Measurements from ENCODE around the gene PNMA8B.

Gene PNMA8B

GRCh38 chr19:46469541-46470185 is 26.0 kb downstream of the PNMA8B start:
- TF ChIP-seq USF1 (IDR thresholded peaks at IDR 0.05) (no peak), REST (IDR thresholded peaks at IDR 0.05; ENCODE audit: low read depth) (no peak), FOXM1 (IDR thresholded peaks at IDR 0.05; ENCODE audit: borderline replicate concordance, low read depth) (no peak), TCF12 (IDR thresholded peaks at IDR 0.05; ENCODE audit: low read depth) (no peak), EGR1 (IDR thresholded peaks at IDR 0.05) (no peak), TAF1 (IDR thresholded peaks at IDR 0.05; ENCODE audit: low read depth) (no peak), TEAD4 (IDR thresholded peaks at IDR 0.05) (no peak), CREB1 (IDR thresholded peaks at IDR 0.05; ENCODE audit: low read depth) (no peak), NFIC (IDR thresholded peaks at IDR 0.05) (no peak), EP300 (IDR thresholded peaks at IDR 0.05; ENCODE audit: borderline replicate concordance) (no peak), CEBPB (IDR thresholded peaks at IDR 0.05) (no peak), YY1 (IDR thresholded peaks at IDR 0.05; ENCODE audit: low read depth) (no peak), ZBTB7A (IDR thresholded peaks at IDR 0.05; ENCODE audit: low read depth) (no peak), RAD21 (IDR thresholded peaks at IDR 0.05; ENCODE audit: low read depth) (no peak), MAX (IDR thresholded peaks at IDR 0.05) (no peak)

- no peak for TF ChIP-seq EGR1 (IDR thresholded peaks at IDR 0.05)
- no peak for TF ChIP-seq RAD21 (IDR thresholded peaks at IDR 0.05; ENCODE audit: low read depth)
- TF ChIP-seq TEAD4 (IDR thresholded peaks at IDR 0.05): no peak
- TF ChIP-seq MAX (IDR thresholded peaks at IDR 0.05): no peak
- TF ChIP-seq CREB1 (IDR thresholded peaks at IDR 0.05; ENCODE audit: low read depth): no peak
- TF ChIP-seq FOXM1 (IDR thresholded peaks at IDR 0.05; ENCODE audit: borderline replicate concordance, low read depth): no peak
- no peak for TF ChIP-seq NFIC (IDR thresholded peaks at IDR 0.05)
- no peak for TF ChIP-seq ZBTB7A (IDR thresholded peaks at IDR 0.05; ENCODE audit: low read depth)
- TF ChIP-seq USF1 (IDR thresholded peaks at IDR 0.05): no peak
- TF ChIP-seq TAF1 (IDR thresholded peaks at IDR 0.05; ENCODE audit: low read depth): no peak
- no peak for TF ChIP-seq TCF12 (IDR thresholded peaks at IDR 0.05; ENCODE audit: low read depth)
- TF ChIP-seq YY1 (IDR thresholded peaks at IDR 0.05; ENCODE audit: low read depth): no peak
- no peak for TF ChIP-seq REST (IDR thresholded peaks at IDR 0.05; ENCODE audit: low read depth)
- TF ChIP-seq CEBPB (IDR thresholded peaks at IDR 0.05): no peak
Measured at GRCh38 chr19:46466536-46467196, 29.0 kb downstream of the PNMA8B start.

- TF ChIP-seq RAD21 (IDR thresholded peaks at IDR 0.05; ENCODE audit: low read depth): no peak
- TF ChIP-seq CEBPB (IDR thresholded peaks at IDR 0.05): no peak
- TF ChIP-seq TAF1 (IDR thresholded peaks at IDR 0.05; ENCODE audit: low read depth): no peak
- TF ChIP-seq EGR1 (IDR thresholded peaks at IDR 0.05): no peak
- no peak for TF ChIP-seq TEAD4 (IDR thresholded peaks at IDR 0.05)
- TF ChIP-seq EP300 (IDR thresholded peaks at IDR 0.05; ENCODE audit: borderline replicate concordance): no peak
- TF ChIP-seq FOXM1 (IDR thresholded peaks at IDR 0.05; ENCODE audit: borderline replicate concordance, low read depth): no peak
- TF ChIP-seq ZBTB7A (IDR thresholded peaks at IDR 0.05; ENCODE audit: low read depth): no peak
- no peak for TF ChIP-seq YY1 (IDR thresholded peaks at IDR 0.05; ENCODE audit: low read depth)
- TF ChIP-seq TCF12 (IDR thresholded peaks at IDR 0.05; ENCODE audit: low read depth): no peak
Measured at GRCh38 chr19:46463516-46463915, 32.2 kb downstream of the PNMA8B start.

- TF ChIP-seq TAF1 (IDR thresholded peaks at IDR 0.05; ENCODE audit: low read depth): no peak
- no peak for TF ChIP-seq NFIC (IDR thresholded peaks at IDR 0.05)
- TF ChIP-seq ZBTB7A (IDR thresholded peaks at IDR 0.05; ENCODE audit: low read depth): no peak
- TF ChIP-seq CEBPB (IDR thresholded peaks at IDR 0.05): no peak
- no peak for TF ChIP-seq FOXM1 (IDR thresholded peaks at IDR 0.05; ENCODE audit: borderline replicate concordance, low read depth)
- TF ChIP-seq TEAD4 (IDR thresholded peaks at IDR 0.05): no peak
- no peak for TF ChIP-seq TCF12 (IDR thresholded peaks at IDR 0.05; ENCODE audit: low read depth)
- TF ChIP-seq EP300 (IDR thresholded peaks at IDR 0.05; ENCODE audit: borderline replicate concordance): no peak
- TF ChIP-seq YY1 (IDR thresholded peaks at IDR 0.05; ENCODE audit: low read depth): no peak
- no peak for TF ChIP-seq REST (IDR thresholded peaks at IDR 0.05; ENCODE audit: low read depth)
- no peak for TF ChIP-seq EGR1 (IDR thresholded peaks at IDR 0.05)
- no peak for TF ChIP-seq MAX (IDR thresholded peaks at IDR 0.05)
- no peak for TF ChIP-seq USF1 (IDR thresholded peaks at IDR 0.05)
- no peak for TF ChIP-seq CREB1 (IDR thresholded peaks at IDR 0.05; ENCODE audit: low read depth)
- TF ChIP-seq RAD21 (IDR thresholded peaks at IDR 0.05; ENCODE audit: low read depth): no peak
Measured at GRCh38 chr19:46461537-46461936, 34.1 kb downstream of the PNMA8B start.

Data from Ishikawa (cell line).